ENCODE measurements around the gene MOB3B.
"Not testable (repeated sequence)": the region's sequence is repeated elsewhere in the genome, so short reads cannot be mapped to it uniquely, and the experiment has no call there.

The MOB3B gene

DNA sequence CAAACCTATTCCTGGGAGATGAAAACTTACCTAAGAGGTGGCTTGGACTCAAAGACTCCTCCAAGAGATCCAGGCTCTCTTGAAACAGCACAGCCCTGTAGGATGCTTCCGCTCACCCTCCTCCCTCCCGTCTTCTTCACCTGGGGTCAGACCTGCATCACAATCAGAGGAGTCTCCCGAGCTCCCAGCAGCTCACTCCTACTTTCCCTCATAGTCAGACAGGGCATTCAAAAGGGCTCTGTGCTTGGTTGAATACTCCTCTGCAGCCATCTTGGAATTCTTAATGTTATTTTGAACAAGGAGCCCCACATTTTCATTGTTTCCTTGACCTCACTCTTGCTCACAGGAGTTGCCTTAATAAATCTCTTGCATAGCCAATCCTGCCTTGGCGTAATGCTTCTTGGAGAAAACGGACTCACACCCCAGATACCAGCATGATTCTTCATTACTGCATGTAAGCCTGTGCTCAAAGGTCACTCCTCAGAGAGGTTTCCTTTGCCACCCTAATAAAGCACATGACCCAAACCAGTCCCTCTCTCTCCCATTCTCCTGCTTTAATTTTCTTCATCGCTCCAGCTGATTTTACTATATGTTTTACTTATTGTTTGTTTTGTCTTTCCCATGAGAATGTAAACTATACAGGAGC lies 52.6 kb downstream of the MOB3B start:
- no peak for DNase-seq (ENCODE audit: low read depth, low spot score)

DNA sequence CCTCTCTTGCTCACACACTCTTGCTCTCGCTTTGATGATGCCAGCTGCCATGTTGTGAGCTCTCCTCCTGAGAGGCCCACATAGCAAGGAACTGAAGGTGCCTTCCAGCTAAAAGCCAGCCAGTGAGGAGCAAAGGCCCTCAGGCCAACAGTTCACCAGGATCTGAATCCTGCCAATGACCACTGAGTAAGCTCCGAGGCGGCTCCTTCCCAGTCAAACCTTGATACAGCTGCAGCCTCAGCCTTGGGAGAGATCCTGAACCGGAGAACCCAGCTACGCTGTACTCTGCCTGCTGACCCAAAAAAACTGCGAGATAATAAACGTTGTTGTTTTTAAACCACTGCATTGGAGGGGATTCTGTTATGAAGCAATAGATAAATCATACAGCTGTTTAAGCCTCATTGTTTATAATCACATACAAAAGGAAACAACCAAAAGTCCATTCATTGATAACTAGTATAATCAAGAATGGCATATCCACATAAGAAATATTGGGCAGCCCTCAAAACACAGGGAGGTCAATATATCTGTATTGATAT lies 54.5 kb downstream of the MOB3B start:
- no peak for DNase-seq (ENCODE audit: low read depth, low spot score)

DNA sequence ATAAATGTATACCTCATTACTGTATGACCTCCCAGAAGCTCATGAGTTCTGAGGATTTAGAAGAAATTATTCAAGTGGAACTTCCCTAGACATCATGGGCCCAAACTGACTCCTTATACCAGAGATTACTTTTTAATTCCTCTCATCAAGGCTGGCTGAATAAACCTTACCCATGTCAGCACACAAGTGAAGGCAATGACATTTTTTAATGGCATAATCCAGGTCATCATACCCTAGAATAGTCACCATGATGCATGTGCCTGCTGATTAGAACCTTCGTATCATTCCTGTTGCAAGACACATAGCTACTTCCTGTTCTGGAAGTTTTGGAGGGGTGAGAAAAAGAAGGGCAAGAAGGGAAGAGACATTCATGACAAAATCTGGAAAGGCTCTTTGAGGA lies 55.3 kb downstream of the MOB3B start:
- DNase-seq (ENCODE audit: low read depth, low spot score): no peak

DNA sequence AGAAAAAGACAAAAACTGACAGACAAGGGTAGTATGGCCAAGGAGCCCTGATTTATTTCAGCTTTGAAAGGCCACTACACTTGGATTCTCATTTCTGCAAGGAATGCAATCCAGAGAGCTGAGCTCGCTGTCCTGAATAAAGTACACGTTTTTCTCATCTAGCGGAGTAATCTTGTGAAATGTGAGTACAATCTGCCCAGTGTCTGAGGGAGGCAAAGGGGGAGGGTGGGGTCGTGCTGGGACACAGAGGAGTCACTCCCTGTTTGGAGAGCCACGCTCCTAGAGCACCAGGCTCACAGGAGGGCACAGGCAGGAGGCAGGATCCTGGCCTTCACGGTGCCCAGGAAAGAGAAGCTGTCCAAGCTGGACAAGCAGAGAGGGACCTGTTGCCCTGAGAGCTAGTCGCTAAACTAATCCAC lies 56.5 kb downstream of the MOB3B start:
- DNase-seq (ENCODE audit: low read depth, low spot score): no peak

DNA sequence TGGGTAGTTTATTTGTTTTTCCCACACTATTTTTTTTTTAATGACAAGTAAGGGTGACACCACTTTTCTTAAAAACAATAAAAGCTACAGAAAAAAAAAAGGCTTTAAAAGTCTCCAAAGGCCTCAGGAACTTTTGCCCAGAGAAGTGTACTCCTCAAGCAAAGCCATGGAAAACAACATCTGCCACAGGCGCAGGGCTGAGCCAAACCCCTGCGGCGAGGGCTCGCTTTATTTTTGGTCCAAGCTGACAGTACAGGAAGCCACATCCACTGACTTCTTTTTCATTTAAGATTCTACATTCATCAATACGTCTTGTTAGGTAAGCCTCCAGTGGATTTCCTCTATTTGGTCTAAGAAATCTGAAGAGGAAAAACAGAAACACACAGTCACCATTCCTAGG lies 57.4 kb downstream of the MOB3B start:
- no peak for DNase-seq (ENCODE audit: low read depth, low spot score)

DNA sequence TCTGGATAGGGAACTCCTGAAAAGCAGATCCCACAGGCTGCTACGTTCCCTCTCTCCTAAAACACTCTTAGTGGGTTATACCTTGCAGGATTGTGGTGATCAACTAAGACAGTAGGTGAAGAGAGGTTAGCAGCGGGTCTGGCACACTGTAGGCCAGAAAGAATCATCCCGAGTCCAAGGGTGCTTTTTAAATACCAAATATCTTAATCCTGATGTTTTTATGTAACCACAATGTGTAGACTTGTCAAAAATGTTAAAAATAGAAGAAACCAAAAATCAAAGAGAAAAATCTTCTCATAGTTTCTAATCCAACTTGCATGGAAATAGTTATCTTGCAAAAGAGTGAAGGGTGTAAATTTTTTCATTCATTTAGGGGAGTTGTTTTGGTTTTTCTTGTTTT lies 57.8 kb downstream of the MOB3B start:
- DNase-seq (ENCODE audit: low read depth, low spot score): no peak

DNA sequence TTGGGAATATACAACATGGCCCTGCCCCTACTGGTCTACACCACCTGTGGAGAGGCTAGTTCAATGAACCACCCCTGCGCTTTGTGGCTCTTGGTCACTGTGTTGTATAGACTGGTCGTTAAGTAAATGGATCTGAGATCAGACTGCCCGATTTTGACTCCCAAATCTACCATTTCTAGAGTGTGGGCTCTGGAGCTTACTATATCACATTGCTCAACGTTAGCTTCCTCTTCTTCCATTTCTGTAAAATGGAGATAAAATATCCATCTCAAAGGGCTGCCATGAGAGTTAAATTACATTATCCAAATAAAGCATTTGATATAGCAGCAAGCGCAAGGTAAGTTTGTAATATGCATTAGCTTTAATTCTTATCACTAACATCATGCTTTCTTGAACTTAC lies 58.2 kb downstream of the MOB3B start:
- DNase-seq (ENCODE audit: low read depth, low spot score): no peak

DNA sequence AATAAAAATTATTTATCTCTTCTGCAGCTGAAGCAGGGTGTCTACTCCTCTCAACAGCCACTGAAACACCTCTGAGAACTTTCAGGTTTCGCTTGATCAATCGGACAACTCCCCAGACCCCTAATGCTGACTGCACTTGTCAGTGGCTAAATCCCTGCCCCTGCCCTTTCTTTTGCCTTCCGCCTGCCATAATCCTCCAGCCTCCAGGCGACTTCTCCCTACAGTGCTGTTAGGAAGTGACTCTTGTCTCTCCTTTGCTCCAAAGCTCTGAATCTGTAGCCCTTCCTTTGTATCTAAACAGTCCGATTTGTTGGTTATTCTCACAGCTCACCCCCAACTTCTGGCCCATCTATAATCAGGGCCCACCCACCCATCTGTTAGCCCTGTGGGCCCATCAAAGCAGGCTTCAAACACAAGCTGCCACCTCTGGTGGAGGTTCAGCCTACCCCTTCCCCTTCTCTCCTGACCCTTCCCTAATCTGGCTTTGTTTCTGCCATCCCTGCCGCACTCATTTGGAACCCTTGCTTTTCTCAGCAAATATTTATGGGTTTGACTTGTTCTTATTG lies 59.2 kb downstream of the MOB3B start:
- no peak for DNase-seq (ENCODE audit: low read depth, low spot score)

DNA sequence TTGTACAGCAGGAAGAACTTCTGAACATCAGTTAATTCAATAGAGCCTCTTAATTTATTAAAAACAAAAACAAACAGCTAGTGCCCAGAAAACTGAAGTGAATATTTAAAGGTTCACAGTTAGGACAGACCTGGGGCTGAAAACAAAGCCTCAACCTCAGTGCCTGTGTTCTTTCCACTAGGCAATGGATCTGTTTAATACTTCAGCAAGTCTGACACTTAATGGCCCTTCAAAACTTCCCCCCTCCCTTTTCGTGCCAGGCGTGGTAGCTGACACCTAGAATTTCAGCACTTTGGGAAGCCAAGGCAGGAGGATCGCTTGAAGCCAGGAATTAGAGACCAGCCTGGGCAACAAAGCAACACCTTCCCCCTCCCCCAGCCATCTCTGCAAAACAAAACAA lies 60.1 kb downstream of the MOB3B start:
- DNase-seq (ENCODE audit: low read depth, low spot score): no peak

DNA sequence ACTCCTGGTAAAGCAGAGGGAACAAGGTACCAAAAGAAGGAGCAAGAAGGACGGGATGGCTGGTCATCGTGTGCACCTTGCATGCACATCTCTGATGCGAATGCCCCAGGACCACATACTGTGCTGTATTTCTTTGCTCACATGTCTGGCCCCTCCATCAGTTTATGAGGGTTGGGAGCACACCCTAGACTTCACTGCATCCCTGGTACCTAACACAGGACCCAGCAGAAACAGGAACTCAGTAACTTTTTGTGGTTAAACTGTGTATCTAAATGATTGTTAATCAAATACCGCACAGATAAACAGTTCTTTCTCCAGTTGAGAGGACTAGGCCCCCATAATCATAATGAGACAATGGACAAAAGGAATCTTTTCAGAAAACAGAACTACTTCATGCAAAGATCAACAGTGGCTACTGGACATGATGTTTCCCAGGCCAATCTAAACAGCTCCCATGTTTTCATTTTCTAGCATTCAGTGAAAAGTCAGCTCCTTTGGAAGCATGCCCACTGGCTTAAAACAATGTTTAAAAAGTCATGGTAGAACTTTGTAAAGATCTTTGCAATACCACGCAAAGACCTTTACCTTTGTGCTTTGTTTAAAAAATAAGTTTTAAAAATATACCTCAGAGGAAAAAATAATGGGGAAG lies 61.0 kb downstream of the MOB3B start:
- DNase-seq (ENCODE audit: low read depth, low spot score): no peak

DNA sequence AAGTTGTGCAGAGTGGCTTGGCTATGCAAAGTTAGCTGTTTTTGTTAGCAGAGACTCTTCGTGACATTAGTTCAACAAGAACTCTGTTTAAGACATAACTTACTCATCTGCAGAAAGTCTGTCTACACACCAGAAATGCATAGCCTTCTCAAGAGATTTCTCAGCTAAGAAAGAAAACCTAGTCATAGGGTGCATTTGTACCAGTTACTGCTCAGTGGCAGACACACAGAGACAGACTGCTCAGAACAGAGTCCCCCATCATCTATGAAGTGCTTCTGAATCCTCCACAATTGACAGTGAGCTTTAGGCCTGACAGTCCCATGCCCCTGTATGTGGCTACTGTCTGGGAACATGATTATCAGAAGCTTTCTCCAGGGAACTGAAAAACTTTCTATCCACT lies 61.6 kb downstream of the MOB3B start:
- DNase-seq (ENCODE audit: low read depth, low spot score): no peak

DNA sequence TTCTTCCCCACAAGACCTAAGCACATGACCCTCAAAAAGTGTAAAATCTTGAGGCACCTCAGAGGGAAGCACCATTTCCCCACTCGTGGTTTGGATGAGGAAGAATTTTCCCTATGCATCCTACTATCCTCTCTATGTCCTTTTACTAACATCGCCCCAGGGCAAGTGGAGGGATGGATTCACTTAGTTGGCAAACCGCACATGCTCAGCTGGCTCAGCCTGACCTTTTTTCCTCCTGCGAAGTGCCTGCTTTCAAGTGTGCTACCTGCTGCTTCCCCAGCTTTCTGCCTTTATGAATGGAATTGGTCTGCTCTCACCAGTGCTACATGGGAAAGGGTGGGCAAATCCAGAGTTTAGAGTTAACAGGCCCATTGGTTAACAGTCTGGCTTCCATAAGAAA lies 62.1 kb downstream of the MOB3B start:
- DNase-seq (ENCODE audit: low read depth, low spot score): no peak

DNA sequence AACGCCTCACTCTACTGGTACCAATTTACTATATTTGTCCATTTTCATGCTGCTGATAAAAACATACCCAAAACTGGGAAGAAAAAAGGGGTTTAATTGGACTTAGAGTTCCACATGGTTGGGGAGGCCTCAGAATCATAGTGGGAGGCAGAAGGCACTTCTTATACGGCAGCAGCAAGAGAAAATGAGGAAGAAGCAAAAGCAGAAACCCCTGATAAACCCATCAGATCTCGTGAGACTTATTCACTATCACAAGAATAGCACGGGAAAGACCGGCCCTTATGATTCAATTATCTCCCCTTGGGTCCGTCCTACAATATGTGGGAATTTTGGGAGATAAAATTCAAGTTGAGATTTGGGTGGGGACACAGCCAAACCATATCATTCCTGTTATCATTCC lies 63.1 kb downstream of the MOB3B start:
- not testable (repeated sequence) for DNase-seq (ENCODE audit: low read depth, low spot score)

DNA sequence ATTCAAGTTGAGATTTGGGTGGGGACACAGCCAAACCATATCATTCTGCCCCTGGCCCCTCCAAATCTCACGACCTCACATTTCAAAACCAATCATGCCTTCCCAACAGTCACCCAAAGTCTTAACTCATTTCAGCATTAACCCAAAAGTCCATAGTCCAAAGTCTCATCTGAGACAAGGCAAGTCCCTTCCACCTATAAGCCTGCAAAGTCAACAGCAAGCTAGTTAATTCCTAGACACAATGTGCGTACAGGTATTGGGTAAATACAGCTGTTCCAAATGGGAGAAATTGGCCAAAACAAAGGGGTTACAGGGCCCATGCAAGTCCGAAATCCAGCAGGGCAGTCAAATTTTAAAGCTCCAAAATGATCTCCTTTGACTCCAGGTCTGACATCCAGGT lies 64.7 kb downstream of the MOB3B start:
- not testable (repeated sequence) for DNase-seq (ENCODE audit: low read depth, low spot score)

DNA sequence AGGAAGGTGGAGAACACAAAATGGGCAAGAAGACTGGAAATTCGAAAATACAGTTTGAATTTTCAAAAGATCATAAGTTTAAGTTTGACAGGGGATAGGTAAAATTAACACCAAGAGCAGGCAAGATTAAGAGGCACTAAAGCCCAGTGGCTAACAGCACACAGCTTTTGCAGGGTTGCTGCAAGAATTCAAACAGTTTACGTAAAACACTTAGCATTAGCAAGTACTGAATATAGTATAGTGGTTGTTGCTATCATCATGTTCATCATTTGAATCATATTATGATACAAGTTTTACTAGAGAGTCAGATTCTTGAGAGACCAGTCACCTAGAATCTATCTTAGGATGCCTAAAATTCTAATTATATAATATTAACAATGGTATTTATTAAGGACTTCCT lies 66.8 kb downstream of the MOB3B start:
- no peak for DNase-seq (ENCODE audit: low read depth, low spot score)

DNA sequence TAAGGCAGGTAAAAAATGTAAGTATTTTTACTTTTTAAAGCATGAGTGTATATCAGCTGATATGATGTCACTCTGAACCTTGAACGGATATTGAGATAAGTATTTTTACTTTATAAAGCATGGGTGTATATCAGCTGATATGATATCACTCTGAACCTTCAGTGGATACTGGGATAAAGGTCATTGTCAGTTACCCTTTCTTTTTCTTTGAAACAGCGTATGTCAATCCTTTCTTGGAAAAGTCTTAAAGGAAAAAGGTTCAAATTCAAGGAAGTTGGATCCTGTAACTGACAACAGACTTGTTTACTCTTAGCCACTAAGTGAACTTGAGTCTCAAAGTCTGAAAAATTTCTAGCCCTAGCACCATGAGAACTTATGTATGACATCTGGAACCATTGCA lies 67.2 kb downstream of the MOB3B start:
- no peak for DNase-seq (ENCODE audit: low read depth, low spot score)

DNA sequence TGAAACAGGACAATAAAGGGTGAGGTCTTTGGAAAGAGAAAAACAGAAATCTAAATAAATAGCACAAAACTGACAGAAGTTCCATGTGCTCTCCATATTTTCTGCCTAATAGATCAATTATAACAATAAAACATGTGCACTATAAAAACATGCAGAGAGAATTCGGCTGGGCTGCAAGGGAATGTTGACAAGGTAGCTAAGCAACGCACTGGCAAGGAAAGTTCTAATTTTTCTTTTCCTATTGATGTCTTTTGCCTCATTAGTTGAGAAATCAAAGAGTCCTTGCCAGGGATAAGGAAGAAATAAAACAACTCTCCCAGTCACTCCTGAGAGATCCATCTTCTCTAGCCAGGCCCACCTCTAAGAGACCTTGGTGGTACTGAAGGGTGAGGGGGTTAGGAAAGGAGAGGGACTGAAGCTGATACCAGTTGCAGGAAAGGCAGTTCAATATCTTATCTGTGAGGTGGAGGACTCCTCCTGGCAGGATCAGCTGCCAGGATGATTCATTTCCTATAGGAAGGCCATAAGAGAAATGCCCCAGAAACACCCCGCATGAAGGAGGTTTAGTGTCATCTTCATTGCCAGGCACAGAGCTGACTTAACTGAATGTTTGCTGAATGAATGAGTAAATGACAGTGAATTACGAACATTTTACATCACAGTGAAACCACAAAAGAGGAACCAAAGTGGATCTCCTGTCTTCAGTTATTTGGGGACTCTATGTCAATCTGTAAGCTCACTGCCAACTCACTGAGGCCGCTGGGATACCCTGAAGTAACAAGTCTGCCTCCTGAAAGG lies 69.2 kb downstream of the MOB3B start:
- DNase-seq (ENCODE audit: low read depth, low spot score): no peak

DNA sequence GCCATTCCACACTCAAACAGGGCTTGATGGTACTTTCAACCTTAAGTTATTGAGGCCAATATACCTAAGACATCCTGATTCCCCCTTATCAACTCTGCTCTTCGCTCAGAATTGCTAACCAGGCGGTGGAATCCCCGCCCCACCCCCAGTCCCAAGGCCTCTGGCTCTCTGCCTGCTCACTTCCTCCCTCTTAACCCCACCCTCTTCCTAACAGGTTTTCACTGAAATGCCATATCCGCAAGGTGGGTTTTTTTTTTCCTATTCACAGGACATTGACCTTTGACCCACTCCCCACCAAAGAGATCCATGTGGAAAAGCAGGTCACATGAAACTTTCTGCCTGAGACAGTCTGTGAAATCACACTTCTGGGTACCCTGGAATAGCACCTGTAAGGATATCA lies 72.2 kb downstream of the MOB3B start:
- peak; percentile 23 for DNase-seq (ENCODE audit: low read depth, low spot score)

DNA sequence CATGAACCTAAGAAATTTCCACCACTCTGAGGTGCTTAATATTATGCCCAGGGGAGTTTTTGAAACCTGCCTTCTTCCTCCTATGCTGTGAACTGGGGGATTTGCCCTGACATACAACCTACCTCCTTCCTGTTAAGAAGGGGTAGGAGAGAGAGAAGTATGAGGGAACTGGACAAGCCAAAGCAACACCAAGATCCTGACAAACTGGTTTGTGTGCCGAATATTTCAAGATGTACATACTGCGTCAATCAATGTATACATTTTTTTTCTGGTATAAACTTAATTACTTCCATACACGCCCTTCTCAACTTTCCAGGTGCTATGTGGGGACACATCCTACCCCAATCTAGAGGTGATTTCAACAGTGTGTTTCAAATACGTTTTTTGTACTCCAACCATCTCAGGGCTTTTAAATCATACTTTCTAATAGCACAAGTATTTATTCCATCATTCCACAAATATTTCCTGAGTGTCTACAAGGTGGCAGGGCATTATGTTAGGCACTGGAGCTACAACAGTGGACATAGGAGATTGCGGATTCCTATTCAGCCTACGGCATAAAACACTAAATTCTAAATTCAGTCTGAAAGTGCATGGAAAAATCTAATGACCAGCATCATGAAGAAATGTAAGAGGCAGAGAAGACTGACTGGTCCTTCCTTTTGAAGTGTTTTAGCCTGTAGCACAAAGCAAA lies 75.6 kb downstream of the MOB3B start:
- no peak for DNase-seq (ENCODE audit: low read depth, low spot score)

DNA sequence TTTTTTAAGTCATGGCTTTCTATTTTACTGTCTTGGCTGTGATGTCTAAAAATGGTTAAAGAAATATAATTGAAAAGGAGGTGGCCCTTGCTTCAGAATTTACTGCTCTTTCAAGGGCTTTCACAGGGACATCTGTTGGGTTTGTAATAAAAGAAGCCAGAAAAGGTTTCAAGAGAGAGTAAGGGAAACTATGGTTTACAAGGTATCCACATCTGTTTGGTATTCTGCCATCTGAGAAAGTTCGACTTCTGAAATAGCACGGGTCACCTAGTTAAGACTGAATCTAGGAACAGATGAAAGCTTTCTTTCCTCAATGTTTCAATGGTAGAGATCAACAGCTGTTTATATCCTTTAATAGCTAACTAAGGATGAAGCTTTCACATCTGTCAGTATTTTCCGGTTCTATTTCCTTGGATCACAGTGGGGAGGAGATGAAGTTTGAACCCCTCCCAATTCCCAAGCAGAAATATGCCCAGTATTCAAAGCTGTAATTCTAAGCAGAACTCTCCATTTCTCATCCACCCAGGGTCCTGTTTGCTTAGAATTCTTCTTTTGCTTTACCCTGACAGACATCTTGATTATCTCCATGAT lies 78.3 kb downstream of the MOB3B start:
- no peak for DNase-seq (ENCODE audit: low read depth, low spot score)

DNA sequence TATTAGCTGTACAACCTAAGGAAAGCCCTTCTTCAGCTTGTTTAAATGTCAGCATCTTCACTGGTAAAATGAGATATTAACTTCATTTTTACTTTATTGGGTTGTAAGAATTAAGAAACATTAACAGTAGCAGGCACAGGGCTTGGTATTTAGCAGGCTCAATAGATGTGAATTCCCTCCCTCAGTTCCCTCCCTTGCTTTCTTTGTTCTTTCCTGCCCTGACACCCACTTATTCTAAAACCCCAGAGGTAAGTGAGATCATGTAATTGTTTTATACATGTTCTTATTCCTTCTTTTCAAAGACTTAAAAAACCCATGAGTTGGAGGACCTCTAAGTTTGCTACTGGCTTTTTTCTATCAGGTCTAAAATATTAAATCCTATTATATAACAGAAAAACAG lies 78.9 kb downstream of the MOB3B start:
- no peak for DNase-seq (ENCODE audit: low read depth, low spot score)

Data from iPS DF 19.7 (cell line).